ENCODE data around the gene MACF1. TPM values are rescaled to one million over a fixed set of nuclear protein-coding genes. Genes with fewer than 3 reads are reported as not detected.
A peak's percentile ranks its signal among the peaks of the same experiment; 100 is the strongest.
"Not testable (repeated sequence)": the region's sequence is repeated elsewhere in the genome, so short reads cannot be mapped to it uniquely, and the experiment has no call there.

Gene MACF1
- total and polyA plus RNA-seq, 2 of the 13 experiments (the other 11 are each of a cell fraction or from before 2014, with no cell fraction given): 36.7 to 65.4 TPM

DNA sequence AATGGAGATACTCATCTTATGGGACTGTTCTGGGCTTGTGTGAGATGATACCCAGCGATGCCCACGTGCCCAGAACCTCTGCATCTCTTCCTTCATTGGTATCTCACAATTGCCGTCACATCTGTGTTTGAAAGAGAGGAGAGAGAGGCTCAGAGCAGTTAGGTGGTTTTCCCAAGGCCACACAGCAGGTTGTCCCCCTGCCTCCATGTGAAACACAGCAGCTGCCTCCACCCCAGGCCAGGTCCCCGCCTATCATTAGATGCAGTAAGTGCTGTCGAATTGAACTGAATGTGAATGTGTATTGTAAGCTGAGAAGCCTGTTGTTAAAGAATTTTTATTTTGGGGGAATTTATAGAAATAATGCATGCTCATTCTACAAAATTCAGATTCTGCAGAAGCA, 292.0 kb downstream of the MACF1 start:
- H3K9me3 ChIP-seq (ENCODE audit: low read length); H4K20me1 ChIP-seq (ENCODE audit: insufficient read depth, low read length); BruUV-seq (replicated peaks); POLR2A ChIA-PET; H3K4me2 ChIP-seq (ENCODE audit: low read depth, low read length); H3K36me3 ChIP-seq (replicated peaks in 1 of 2; ENCODE audit: control insufficient read depth in 1 of 2, insufficient read depth in 2 of 2, low read length in 2 of 2); CTCF ChIA-PET (ENCODE audit: low intra/inter-chr PET ratio, low total read pairs); FAIRE-seq; H3K9ac ChIP-seq (ENCODE audit: insufficient read depth, low read depth, low read length); DNase-seq (ENCODE audit: low spot score); H2AFZ ChIP-seq (ENCODE audit: low read length); intact Hi-C loops (cut with micrococcal nuclease; ENCODE audit: unreplicated experiment); H3K79me2 ChIP-seq (ENCODE audit: insufficient read depth, low read length); ATAC-seq; H3K4me3 ChIP-seq (replicated peaks in 1 of 3; ENCODE audit: insufficient read depth in 1 of 3, low read depth in 2 of 3, low read length in 3 of 3); in situ Hi-C loops (cut with HindIII; ENCODE audit: extremely low pct_ligation_motif_present, low pct_unique_long_range_greater_than_20kb); H3K27ac ChIP-seq (ENCODE audit: extremely low read length, insufficient read depth, low read length): not testable (repeated sequence)
- Histone ChIP-seq H3K4me1 (ENCODE audit: insufficient read depth, low read length) (peaks cover 18% of the 10 kb centered on the region), H3K27me3 (ENCODE audit: control insufficient read depth in 1 of 2, insufficient read depth in 2 of 2, low read length in 2 of 2) (peaks cover 10 to 44% of the 10 kb centered on the region in 2 experiments)
- 44% methylated on average over 5 of the region's 5 CpGs for WGBS (ENCODE audit: low lambda C conversion rate)
- TF ChIP-seq ZNF768 (CRISPR knock-in tag; IDR thresholded peaks at IDR 0.05): peak; percentile 78

DNA sequence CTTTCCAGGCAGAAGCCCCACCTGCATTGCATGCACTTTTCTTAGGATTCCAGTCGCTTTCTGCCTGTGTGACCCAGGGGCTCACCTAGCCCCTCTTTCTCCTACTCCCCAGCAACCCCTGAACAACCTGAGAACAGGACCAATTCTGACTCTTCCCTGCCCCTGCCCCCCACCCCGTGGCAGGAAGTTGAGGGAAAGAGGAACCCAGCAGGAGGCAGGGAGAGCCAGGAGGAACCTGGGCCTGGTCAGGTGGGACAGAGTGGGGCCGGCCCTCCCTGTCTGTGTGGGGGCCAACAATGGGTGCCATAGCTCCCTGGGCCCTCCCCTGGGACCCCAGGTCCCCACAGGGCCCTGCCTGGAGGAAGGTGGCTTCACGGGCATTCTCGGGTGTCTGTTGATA, 293.1 kb downstream of the MACF1 start:
- intact Hi-C loops (cut with micrococcal nuclease; ENCODE audit: unreplicated experiment): no loop called here
- BruUV-seq (replicated peaks): no TSS peak
- no peak for ATAC-seq
- 30% methylated on average over 3 of the region's 5 CpGs for WGBS (ENCODE audit: low lambda C conversion rate)
- Histone ChIP-seq H3K4me2 (ENCODE audit: low read depth, low read length) (no peak overlapping the region), H2AFZ (ENCODE audit: low read length) (no peak overlapping the region), H3K36me3 (replicated peaks in 1 of 2; ENCODE audit: control insufficient read depth in 1 of 2, insufficient read depth in 2 of 2, low read length in 2 of 2) (no peaks in the 10 kb centered on the region), H4K20me1 (ENCODE audit: insufficient read depth, low read length) (no peaks in the 10 kb centered on the region), H3K4me3 (replicated peaks in 1 of 3; ENCODE audit: insufficient read depth in 1 of 3, low read depth in 2 of 3, low read length in 3 of 3) (no peak overlapping the region), H3K9me3 (ENCODE audit: low read length) (no peaks in the 10 kb centered on the region), H3K79me2 (ENCODE audit: insufficient read depth, low read length) (no peaks in the 10 kb centered on the region), H3K27me3 (ENCODE audit: control insufficient read depth in 1 of 2, insufficient read depth in 2 of 2, low read length in 2 of 2) (peaks cover 9 to 40% of the 10 kb centered on the region in 2 experiments), H3K27ac (ENCODE audit: extremely low read length, insufficient read depth, low read length) (no peak overlapping the region), H3K9ac (ENCODE audit: insufficient read depth, low read depth, low read length) (no peak overlapping the region), H3K4me1 (ENCODE audit: insufficient read depth, low read length) (peaks cover 15% of the 10 kb centered on the region)
- FAIRE-seq: no peak
- in situ Hi-C loops (cut with HindIII; ENCODE audit: extremely low pct_ligation_motif_present, low pct_unique_long_range_greater_than_20kb): no loop called here
- POLR2A ChIA-PET: no interaction called here
- CTCF ChIA-PET (ENCODE audit: low intra/inter-chr PET ratio, low total read pairs): no interaction called here
- no peak for DNase-seq (ENCODE audit: low spot score)
- no peak for TF ChIP-seq REXO4 (CRISPR knock-in tag; IDR thresholded peaks at IDR 0.05; ENCODE audit: borderline replicate concordance)
- TF ChIP-seq MZF1 (CRISPR knock-in tag; IDR thresholded peaks at IDR 0.05; ENCODE audit: borderline replicate concordance): no peak
- no peak for TF ChIP-seq ZMYM4 (CRISPR knock-in tag; IDR thresholded peaks at IDR 0.05)
- TF ChIP-seq, protein P1, sequence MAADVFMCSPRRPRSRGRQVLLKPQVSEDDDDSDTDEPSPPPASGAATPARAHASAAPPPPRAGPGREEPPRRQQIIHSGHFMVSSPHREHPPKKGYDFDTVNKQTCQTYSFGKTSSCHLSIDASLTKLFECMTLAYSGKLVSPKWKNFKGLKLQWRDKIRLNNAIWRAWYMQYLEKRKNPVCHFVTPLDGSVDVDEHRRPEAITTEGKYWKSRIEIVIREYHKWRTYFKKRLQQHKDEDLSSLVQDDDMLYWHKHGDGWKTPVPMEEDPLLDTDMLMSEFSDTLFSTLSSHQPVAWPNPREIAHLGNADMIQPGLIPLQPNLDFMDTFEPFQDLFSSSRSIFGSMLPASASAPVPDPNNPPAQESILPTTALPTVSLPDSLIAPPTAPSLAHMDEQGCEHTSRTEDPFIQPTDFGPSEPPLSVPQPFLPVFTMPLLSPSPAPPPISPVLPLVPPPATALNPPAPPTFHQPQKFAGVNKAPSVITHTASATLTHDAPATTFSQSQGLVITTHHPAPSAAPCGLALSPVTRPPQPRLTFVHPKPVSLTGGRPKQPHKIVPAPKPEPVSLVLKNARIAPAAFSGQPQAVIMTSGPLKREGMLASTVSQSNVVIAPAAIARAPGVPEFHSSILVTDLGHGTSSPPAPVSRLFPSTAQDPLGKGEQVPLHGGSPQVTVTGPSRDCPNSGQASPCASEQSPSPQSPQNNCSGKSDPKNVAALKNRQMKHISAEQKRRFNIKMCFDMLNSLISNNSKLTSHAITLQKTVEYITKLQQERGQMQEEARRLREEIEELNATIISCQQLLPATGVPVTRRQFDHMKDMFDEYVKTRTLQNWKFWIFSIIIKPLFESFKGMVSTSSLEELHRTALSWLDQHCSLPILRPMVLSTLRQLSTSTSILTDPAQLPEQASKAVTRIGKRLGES (CRISPR knock-in tag; IDR thresholded peaks at IDR 0.05; ENCODE audit: borderline replicate concordance): no peak
- TF ChIP-seq, protein P2, sequence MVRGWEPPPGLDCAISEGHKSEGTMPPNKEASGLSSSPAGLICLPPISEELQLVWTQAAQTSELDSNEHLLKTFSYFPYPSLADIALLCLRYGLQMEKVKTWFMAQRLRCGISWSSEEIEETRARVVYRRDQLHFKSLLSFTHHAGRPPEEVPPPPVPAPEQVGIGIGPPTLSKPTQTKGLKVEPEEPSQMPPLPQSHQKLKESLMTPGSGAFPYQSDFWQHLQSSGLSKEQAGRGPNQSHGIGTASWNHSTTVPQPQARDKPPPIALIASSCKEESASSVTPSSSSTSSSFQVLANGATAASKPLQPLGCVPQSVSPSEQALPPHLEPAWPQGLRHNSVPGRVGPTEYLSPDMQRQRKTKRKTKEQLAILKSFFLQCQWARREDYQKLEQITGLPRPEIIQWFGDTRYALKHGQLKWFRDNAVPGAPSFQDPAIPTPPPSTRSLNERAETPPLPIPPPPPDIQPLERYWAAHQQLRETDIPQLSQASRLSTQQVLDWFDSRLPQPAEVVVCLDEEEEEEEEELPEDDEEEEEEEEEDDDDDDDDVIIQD (CRISPR knock-in tag; IDR thresholded peaks at IDR 0.05; ENCODE audit: low read depth): no peak
- TF ChIP-seq, protein P3, sequence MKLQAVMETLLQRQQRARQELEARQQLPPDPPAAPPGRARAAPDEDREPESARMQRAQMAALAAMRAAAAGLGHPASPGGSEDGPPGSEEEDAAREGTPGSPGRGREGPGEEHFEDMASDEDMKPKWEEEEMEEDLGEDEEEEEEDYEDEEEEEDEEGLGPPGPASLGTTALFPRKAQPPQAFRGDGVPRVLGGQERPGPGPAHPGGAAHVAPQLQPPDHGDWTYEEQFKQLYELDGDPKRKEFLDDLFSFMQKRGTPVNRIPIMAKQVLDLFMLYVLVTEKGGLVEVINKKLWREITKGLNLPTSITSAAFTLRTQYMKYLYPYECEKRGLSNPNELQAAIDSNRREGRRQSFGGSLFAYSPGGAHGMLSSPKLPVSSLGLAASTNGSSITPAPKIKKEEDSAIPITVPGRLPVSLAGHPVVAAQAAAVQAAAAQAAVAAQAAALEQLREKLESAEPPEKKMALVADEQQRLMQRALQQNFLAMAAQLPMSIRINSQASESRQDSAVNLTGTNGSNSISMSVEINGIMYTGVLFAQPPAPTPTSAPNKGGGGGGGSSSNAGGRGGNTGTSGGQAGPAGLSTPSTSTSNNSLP (IDR thresholded peaks at IDR 0.05; ENCODE audit: low read depth, low read length): no peak
- no peak for TF ChIP-seq ARID2 (CRISPR knock-in tag; IDR thresholded peaks at IDR 0.05; ENCODE audit: borderline replicate concordance)
- TF ChIP-seq ZNF616 (CRISPR knock-in tag; IDR thresholded peaks at IDR 0.05; ENCODE audit: low read depth): no peak

Data from HepG2 (cell line).